ENCODE measurements around the gene TBC1D22A.

DNA sequence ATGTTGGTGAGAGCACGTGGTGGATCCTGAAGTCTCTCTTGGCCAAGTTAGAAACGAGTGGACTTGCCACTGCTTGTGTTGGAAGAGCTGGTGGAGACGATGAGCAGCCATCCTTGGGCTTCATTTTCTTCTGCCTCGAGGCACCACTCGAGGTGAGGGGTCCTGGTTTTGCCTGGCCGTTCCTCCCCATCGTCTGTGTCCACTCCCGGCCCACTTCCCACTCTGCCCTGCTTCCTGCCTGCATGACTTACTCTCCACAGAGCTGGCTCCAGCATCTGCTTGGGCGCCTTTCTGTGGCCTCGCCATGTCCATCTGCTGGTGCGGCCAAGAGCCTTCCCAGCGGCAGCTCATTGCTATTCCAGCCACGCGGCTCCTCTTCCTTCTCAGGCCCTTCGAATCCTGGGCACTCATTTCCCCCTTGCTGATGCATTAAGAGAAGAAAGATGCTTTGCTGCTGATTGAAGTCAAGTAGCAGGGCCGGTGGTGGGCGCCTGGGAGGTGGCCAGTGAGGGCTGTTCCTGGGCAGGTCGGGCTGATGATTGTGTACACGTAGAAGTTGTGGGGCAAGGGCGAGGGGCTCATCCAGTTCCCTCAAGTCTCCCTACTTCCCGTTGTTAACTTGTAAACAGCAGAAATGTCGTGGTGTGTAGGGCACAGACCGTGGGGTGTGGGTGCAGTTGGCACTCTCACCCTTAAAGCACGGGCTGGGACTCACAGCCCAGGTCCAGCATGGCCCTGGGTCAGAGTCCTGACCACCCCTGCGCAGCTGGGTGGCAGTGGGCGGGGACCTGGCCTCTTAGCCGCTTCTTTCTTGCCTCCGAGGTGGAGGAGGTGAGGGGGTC lies 292.0 kb downstream of the TBC1D22A start:
- TF ChIP-seq, protein P1, sequence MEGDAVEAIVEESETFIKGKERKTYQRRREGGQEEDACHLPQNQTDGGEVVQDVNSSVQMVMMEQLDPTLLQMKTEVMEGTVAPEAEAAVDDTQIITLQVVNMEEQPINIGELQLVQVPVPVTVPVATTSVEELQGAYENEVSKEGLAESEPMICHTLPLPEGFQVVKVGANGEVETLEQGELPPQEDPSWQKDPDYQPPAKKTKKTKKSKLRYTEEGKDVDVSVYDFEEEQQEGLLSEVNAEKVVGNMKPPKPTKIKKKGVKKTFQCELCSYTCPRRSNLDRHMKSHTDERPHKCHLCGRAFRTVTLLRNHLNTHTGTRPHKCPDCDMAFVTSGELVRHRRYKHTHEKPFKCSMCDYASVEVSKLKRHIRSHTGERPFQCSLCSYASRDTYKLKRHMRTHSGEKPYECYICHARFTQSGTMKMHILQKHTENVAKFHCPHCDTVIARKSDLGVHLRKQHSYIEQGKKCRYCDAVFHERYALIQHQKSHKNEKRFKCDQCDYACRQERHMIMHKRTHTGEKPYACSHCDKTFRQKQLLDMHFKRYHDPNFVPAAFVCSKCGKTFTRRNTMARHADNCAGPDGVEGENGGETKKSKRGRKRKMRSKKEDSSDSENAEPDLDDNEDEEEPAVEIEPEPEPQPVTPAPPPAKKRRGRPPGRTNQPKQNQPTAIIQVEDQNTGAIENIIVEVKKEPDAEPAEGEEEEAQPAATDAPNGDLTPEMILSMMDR (IDR thresholded peaks at IDR 0.05), result no peak
- no peak for TF ChIP-seq POLR2A (IDR thresholded peaks at IDR 0.05)
